Lower lobe of right lung (tissue), 2 donors: ENCODE measurements around the gene STMN1. TPM values are rescaled to one million over a fixed set of nuclear protein-coding genes. Genes with fewer than 3 reads are reported as not detected.
A peak's percentile ranks its signal among the peaks of the same experiment; 100 is the strongest.

Experiments used
- ATAC-seq, 2 donors: fragments of 200-7000 bp; cut with Tn5 transposase; one replicate each; pipeline ENCODE4 v1.9.1; 2020 to 2022; ENCODE audit warnings: mild to moderate bottlenecking in 2 of 2, moderate library complexity in 2 of 2
- DNase-seq: peaks from one replicate; pipeline ENCODE4 v3.0.0-alpha.2; 2020
- H3K27ac ChIP-seq: fragments of 200-600 bp; one replicate; pipeline ENCODE4 v1.8.0; 2022
- H3K27me3 ChIP-seq: fragments of 200-600 bp; one replicate; pipeline ENCODE4 v1.8.0; 2022; ENCODE audit warnings: low read depth
- H3K36me3 ChIP-seq: fragments of 200-600 bp; one replicate; pipeline ENCODE4 v1.8.0; 2022; ENCODE audit warnings: mild to moderate bottlenecking
- H3K4me1 ChIP-seq: fragments of 200-600 bp; one replicate; pipeline ENCODE4 v1.8.0; 2022
- H3K4me3 ChIP-seq: fragments of 200-600 bp; one replicate; pipeline ENCODE4 v1.8.0; 2022; ENCODE audit warnings: mild to moderate bottlenecking
- H3K9me3 ChIP-seq: fragments of 200-600 bp; one replicate; pipeline ENCODE4 v1.8.0; 2022
- CTCF ChIP-seq: fragments of 200-600 bp; IDR thresholded peaks from one replicate; pipeline ENCODE4 v1.8.0; 2022; ENCODE audit warnings: antibody characterized with exemption, mild to moderate bottlenecking
- intact Hi-C: fragments of 100-400 bp; cut with DNase I; formaldehyde crosslinking; loops from one replicate; pipeline ENCODE4 v1.11.0; 2022
- total RNA-seq: library from RNA; stranded (reverse); fragmentation: NEBNext Ultra II Directional; extraction: Animal tissue kit (Norgen Biotek cat#: 25700); gene quantifications from one replicate; pipeline ENCODE4 v1.2.1, GENCODE V29; 2021
- donor health status: DM: no; HTN: yes; CAD: no; lungs with severe emphysema.

STMN1 gene
- total RNA-seq, 1 donor from 2014 or later = 56.6 TPM

DNA sequence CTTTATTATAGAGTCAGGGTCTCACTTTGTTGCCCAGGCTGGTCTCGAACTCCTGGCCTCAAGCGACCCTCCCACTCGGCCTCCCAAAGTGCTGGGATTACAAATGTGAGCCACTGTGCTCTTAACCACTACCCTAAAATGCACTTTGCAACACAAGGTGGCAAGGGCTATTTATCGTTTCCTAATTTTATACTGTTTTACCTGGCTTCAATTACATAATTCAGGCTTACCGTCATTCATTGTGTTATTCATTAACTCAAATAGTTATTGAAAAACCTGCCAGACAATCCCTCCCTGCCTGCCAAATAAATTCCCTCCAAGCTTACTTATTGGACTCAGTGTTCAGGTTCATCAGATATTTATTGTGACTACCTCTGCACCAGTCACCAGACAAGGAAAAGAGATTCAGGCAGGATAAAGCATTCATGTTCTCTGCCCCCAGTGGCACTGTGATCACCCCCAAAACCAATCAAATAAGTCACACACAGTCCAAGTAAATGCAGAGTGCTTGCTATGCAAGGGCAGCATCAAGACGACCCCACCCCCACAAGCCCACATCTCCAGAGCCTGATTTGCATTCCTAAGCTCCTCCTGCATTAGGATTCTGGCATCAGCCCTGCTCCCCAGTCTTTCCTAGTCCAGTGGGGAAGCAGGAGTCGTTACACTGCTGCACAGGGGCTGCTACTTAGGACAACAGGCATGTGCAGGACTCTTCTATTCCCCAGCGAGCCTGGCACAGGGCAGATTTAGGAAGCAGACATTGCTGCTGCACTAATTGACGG is 38.8 kb downstream of the STMN1 start:
- peak; percentile 48 to 80 for ATAC-seq
- no peak for TF ChIP-seq CTCF
- Histone ChIP-seq H3K36me3 (peaks cover 10% of the 10 kb centered on the region), H3K27me3 (no peaks in the 10 kb centered on the region), H3K27ac (peak overlapping the region; percentile 53), H3K9me3 (no peaks in the 10 kb centered on the region), H3K4me1 (peaks cover 17% of the 10 kb centered on the region), H3K4me3 (no peak overlapping the region)
- intact Hi-C loops = no loop called here
- no peak for DNase-seq

DNA sequence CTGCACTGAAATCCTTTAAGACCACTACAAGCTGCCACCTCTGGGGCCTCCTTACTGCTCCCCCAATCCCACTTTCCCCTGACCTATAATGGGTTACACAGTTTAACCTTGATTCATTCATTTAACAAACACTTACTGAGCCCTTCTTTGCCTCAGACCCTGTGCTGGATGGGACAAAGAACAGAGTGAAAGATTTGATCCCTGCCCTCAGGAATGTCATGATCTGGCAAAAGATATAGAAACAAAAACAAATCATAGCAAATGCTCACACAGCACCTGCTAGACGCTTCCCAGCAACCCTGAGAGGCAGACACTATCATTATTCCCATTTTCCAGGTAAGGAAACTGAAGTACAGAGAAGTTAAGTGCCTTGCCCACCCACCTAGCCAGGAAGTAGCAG is 39.9 kb downstream of the STMN1 start:
- peaks cover 8% of the 10 kb centered on the region for H3K4me1 ChIP-seq
- no peak for DNase-seq
- no peak for ATAC-seq
- no peak for TF ChIP-seq CTCF
- peaks cover 11% of the 10 kb centered on the region for H3K36me3 ChIP-seq
- intact Hi-C loops = no loop called here
- no peaks in the 10 kb centered on the region for H3K27me3 ChIP-seq
- no peak overlapping the region for H3K4me3 ChIP-seq
- no peak overlapping the region for H3K27ac ChIP-seq
- no peaks in the 10 kb centered on the region for H3K9me3 ChIP-seq

GRCh38 chr1:25864434-25864833 is 41.8 kb downstream of the STMN1 start:
- no peak for DNase-seq
- peaks cover 11% of the 10 kb centered on the region for H3K36me3 ChIP-seq
- H3K9me3 ChIP-seq = no peaks in the 10 kb centered on the region
- intact Hi-C loops = no loop called here
- TF ChIP-seq CTCF = no peak
- H3K4me1 ChIP-seq = peaks cover 16% of the 10 kb centered on the region
- no peak overlapping the region for H3K27ac ChIP-seq
- no peak for ATAC-seq
- H3K4me3 ChIP-seq = no peak overlapping the region
- H3K27me3 ChIP-seq = no peaks in the 10 kb centered on the region

GRCh38 chr1:25863486-25864262 is 42.5 kb downstream of the STMN1 start:
- Histone ChIP-seq H3K27ac (no peak overlapping the region), H3K36me3 (peaks cover 11% of the 10 kb centered on the region), H3K4me1 (peaks cover 21% of the 10 kb centered on the region), H3K4me3 (no peak overlapping the region), H3K27me3 (no peaks in the 10 kb centered on the region), H3K9me3 (no peaks in the 10 kb centered on the region)
- intact Hi-C loops = no loop called here
- ATAC-seq (no peak), DNase-seq (no peak)
- TF ChIP-seq CTCF = no peak

- peaks cover 24% of the 10 kb centered on the region for H3K4me1 ChIP-seq
- no peak for DNase-seq
- no peak overlapping the region for H3K4me3 ChIP-seq
- intact Hi-C loops = no loop called here
- H3K36me3 ChIP-seq = peaks cover 11% of the 10 kb centered on the region
- no peaks in the 10 kb centered on the region for H3K9me3 ChIP-seq
- H3K27me3 ChIP-seq = no peaks in the 10 kb centered on the region
- no peak overlapping the region for H3K27ac ChIP-seq
- no peak for TF ChIP-seq CTCF
- no peak for ATAC-seq
Measured at GRCh38 chr1:25862785-25863485, 43.3 kb downstream of the STMN1 start.
